Ecto neural progenitor cell (in vitro differentiated cells): ENCODE measurements around the gene C10orf62.
"Not testable (repeated sequence)": the region's sequence is repeated elsewhere in the genome, so short reads cannot be mapped to it uniquely, and the experiment has no call there.

Source experiments
- DNase-seq: peaks from one replicate; pipeline ENCODE4 v3.0.0-alpha.2; 2018; ENCODE audit warnings: low spot score

C10orf62 gene

GRCh38 chr10:97627731-97628130 lies 38.2 kb downstream of the C10orf62 start:
- DNase-seq: no peak

DNA sequence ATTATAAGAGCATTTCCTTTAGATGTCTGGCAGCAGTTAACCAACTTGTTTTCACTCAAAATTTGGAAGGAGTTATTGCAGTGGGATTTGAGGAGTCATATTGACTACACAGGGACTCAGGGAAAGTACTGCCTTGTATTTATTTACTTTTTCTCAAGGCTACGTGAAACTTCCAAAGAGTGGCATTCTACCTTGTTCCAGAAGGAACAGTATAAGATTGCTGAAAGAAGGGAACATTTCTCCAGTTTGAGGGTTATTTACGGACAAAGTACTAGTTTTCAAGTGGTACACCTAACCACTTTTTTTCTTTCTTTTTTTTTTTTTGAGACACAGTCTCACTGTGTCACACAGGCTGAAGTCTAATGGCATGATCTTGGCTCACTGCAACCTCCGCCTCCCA lies 38.7 kb downstream of the C10orf62 start:
- no peak for DNase-seq

DNA sequence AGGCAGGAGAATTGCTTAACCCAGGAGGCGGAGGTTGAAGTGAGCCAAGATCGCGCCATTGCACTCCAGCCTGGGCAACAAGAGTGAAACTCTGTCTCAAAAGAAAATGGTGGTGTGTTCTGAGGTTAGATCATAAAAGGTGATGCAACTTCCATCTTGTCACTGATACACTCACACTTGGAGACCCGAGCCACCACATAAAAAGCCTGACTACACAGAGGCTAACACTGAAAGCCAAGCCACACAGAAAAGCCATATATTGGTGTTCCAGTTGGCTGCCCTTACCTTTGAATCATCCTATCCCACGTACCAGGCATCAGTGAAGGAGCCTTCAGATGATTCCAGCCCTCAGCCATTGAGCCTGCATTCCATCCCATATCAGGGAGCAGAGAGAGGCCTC lies 39.8 kb downstream of the C10orf62 start:
- no peak for DNase-seq

DNA sequence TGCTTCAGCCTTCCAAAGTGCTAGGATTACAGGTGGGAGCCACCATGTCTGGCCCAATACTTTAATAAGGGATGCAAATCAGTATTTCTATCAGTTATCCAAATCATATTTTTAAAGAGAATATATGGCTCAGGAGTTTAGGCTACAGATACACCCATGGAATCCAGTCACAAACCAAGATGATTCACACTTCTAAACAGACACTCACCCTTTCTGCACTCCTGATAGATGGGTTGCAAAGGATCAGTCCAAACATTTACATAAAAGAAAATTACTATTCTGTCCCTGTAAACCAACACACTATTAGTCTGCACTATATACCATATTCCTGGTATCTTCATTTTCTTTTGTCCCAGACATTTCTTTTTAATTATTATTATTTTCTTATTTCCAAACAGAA lies 41.6 kb downstream of the C10orf62 start:
- DNase-seq: no peak

DNA sequence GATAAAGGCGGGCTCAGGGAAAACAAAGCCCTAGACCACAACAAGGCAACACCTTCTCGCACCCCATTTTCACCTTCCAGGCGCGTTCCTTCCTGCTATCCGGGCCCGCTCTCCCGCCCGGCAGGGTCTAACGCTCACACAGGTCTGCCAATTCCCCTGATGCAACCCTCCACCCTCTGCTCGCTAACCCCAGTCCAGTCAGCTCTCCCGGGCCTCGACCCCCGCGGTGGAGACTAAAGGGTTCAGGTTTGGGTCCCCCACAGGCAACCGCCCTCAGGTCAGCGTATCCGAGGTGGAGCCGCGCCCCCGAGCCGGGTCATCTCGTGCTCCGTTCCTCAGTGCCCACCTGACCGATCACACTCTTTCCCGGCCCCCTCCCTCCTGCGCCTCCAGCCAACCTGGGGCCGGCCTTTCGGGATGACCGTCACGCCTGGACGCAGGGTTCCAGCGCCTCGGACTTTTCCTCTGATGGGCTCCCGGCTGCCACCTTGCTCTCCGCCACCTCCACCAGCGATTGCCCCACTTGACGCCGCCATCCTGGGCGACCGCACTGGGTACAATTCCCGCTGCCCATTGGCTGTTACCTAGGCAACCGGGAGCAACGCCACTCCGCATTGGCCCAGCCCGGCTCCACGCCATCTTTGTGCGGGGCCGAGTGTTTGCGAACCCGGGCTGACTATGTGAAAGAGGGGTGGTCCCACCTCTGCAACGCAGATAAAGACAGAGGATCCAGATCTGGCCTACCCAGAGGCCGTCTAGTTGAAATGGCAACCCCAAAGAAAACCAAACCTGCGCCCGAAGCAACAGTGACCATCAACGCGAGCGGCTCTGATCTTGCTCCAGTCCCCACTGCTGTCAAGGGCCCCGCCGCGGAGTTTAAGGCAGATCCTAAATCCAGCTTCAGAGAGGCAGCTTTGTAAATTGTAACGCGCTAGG lies 43.7 kb downstream of the C10orf62 start, which contains the start of gene MORN4:
Gene MORN4 (minus strand): TSS at position 552 of the 936 bp plus-strand sequence. CDS start 13,847 bp downstream, outside the sequence.
- DNase-seq: peak; percentile 97

GRCh38 chr10:97633921-97634320 lies 44.4 kb downstream of the C10orf62 start:
- no peak for DNase-seq

DNA sequence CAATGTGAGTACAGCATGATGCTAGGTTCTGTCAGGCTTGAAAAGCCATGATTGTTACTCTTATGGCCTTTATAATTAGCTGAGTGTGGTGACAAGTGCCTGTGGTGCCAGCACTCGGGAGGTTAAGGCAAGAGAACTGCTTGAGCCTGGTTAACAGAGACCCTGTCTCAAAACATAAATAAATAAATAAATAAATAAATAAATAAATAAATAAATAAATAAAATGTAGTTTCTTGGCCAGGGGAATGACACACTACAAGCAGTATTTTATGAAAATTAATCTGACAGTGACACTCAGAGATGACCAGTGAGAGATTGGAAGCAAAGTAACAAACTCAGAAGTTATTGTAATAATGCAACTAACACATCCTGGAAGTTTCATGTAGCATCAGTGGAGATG lies 46.1 kb downstream of the C10orf62 start:
- DNase-seq: no peak

DNA sequence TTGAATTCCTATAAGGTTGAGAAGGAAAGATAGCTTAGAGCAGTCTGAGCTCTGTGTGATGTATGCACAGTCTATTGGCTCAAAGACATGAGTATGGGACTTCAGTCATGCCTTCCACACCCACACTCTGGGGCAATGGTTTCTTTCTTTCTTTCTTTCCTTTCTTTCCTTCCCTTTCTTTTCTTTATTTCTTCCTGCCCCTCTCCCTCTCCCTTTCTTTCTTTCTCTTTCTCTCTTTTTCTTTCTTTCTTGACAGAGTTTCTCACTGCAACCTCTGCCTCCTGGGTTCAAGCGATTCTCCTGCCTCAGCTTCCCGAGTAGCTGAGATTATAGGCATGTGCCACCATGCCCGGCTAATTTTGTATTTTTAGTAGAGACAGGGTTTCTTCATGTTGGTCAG lies 49.6 kb downstream of the C10orf62 start:
- not testable (repeated sequence) for DNase-seq

- DNase-seq: peak; percentile 99
These were observed 50.8 kb downstream of the C10orf62 start, which contains the start of gene PI4K2A for GRCh38 chr10:97640174-97640867. Gene PI4K2A (plus strand): TSS chr10:97640671. CDS start chr10:97640743, 72 bp downstream.
